IMR-90 (cell line): ENCODE measurements around the gene MYL4. TPM values are rescaled to one million over a fixed set of nuclear protein-coding genes. Genes with fewer than 3 reads are reported as not detected.

Source experiments
- ATAC-seq: fragments of 200-7000 bp; cut with Tn5 transposase; 2 replicates; pipeline ENCODE4 v1.9.1; 2020; ENCODE audit warnings: low read depth, mild to moderate bottlenecking, moderate library complexity
- BruUV-seq: library from RNA; stranded (reverse); fragments of 400-500 nt; replicated peaks from 2 replicates; lab custom pipeline; 2021; lab: Mats Ljungman, UMichigan
- CTCF ChIA-PET: fragments of 300-600 bp; formaldehyde crosslinking; extraction: SDS; loops from one replicate; lab custom pipeline; 2021; ENCODE audit warnings: antibody characterized with exemption; lab: Yijun Ruan, JAX
- POLR2A ChIA-PET: fragments of 300-600 bp; sonication (Branson Sonifier 250); formaldehyde crosslinking; loops from one replicate; lab custom pipeline; 2022; ENCODE audit warnings: antibody characterized with exemption; ENCODE audit not compliant: unreplicated experiment; lab: Charles Lee
- DNase-seq: peaks from one replicate; pipeline ENCODE4 v3.0.0; 2013
- H2AFZ ChIP-seq: replicated peaks from 2 replicates; pipeline ENCODE3; 2013; ENCODE audit warnings: low read length, mild to moderate bottlenecking; ENCODE audit not compliant: poor library complexity
- H2AK5ac ChIP-seq: 2 replicates; pipeline ENCODE4 v1.6.1; 2013; ENCODE audit warnings: low read depth, low read length, inconsistent platforms
- H2AK9ac ChIP-seq: replicated peaks from 2 replicates; pipeline ENCODE3; 2013; ENCODE audit warnings: mild to moderate bottlenecking, low read depth, low read length, moderate library complexity; ENCODE audit not compliant: poor library complexity
- H2BK120ac ChIP-seq: 2 replicates; pipeline ENCODE4 v1.6.1; 2013; ENCODE audit warnings: low read depth, low read length, inconsistent platforms
- H2BK15ac ChIP-seq: 3 replicates; pipeline ENCODE4 v1.6.1; 2013; ENCODE audit warnings: low read depth, low read length, inconsistent platforms
- H2BK20ac ChIP-seq: 2 replicates; pipeline ENCODE4 v1.6.1; 2013; ENCODE audit warnings: low read depth, mild to moderate bottlenecking, inconsistent platforms, low read length, moderate library complexity
- H2BK5ac ChIP-seq: 2 replicates; pipeline ENCODE4 v1.6.1; 2013; ENCODE audit warnings: mild to moderate bottlenecking, low read depth, low read length, inconsistent platforms; ENCODE audit not compliant: poor library complexity, severe bottlenecking
- H3K14ac ChIP-seq: replicated peaks from 2 replicates; pipeline ENCODE4 v1.6.1; 2013; ENCODE audit warnings: low read depth, low read length, inconsistent platforms
- H3K18ac ChIP-seq: 2 replicates; pipeline ENCODE4 v1.6.1; 2013; ENCODE audit warnings: low read depth, low read length, control low read depth
- H3K23ac ChIP-seq: 2 replicates; pipeline ENCODE4 v1.6.1; 2013; ENCODE audit warnings: low read depth, low read length, inconsistent platforms
- H3K27ac ChIP-seq: 2 replicates; pipeline ENCODE4 v1.5.1; 2013; ENCODE audit warnings: mild to moderate bottlenecking, control low read depth, low read length; ENCODE audit not compliant: insufficient read depth
- H3K27me3 ChIP-seq: 2 replicates; pipeline ENCODE4 v1.6.1; 2013; ENCODE audit warnings: low read length; ENCODE audit not compliant: control insufficient read depth, insufficient read depth
- H3K36me3 ChIP-seq: 2 replicates; pipeline ENCODE4 v1.6.1; 2013; ENCODE audit warnings: low read length, mixed read lengths; ENCODE audit not compliant: control insufficient read depth, insufficient read depth
- H3K4ac ChIP-seq: 2 replicates; pipeline ENCODE4 v1.6.1; 2013; ENCODE audit warnings: low read depth, low read length, inconsistent platforms
- H3K4me1 ChIP-seq: 2 replicates; pipeline ENCODE4 v1.6.1; 2013; ENCODE audit warnings: low read length, mixed read lengths; ENCODE audit not compliant: control insufficient read depth, insufficient read depth
- H3K4me2 ChIP-seq: 2 replicates; pipeline ENCODE4 v1.6.1; 2013; ENCODE audit warnings: low read depth, mild to moderate bottlenecking, control low read depth, low read length, moderate library complexity
- H3K4me3 ChIP-seq: 2 replicates; pipeline ENCODE4 v1.5.1; 2013; ENCODE audit warnings: low read depth, mild to moderate bottlenecking, control low read depth, low read length, moderate library complexity; ENCODE audit not compliant: insufficient read depth
- H3K56ac ChIP-seq: 2 replicates; pipeline ENCODE4 v1.6.1; 2013; ENCODE audit warnings: low read length, inconsistent platforms; ENCODE audit not compliant: insufficient read depth; ENCODE audit errors: extremely low read depth
- H3K79me1 ChIP-seq, 2 experiments: 2 replicates each; pipeline ENCODE4 v1.6.1; 2013; ENCODE audit warnings: low read length in 2 of 2, inconsistent platforms in 1 of 2, low read depth in 1 of 2
- H3K9ac ChIP-seq: 2 replicates; pipeline ENCODE4 v1.6.1; 2013; ENCODE audit warnings: low read depth, low read length, control low read depth
- H3K9me1 ChIP-seq: 2 replicates; pipeline ENCODE4 v1.6.1; 2013; ENCODE audit warnings: low read length, inconsistent platforms; ENCODE audit not compliant: insufficient read depth
- H3K9me3 ChIP-seq: 2 replicates; pipeline ENCODE4 v1.6.1; 2013; ENCODE audit warnings: low read length; ENCODE audit not compliant: control insufficient read depth, insufficient read depth
- H4K20me1 ChIP-seq: 2 replicates; pipeline ENCODE4 v1.6.1; 2013; ENCODE audit warnings: low read length, inconsistent platforms; ENCODE audit not compliant: insufficient read depth
- H4K5ac ChIP-seq: 2 replicates; pipeline ENCODE4 v1.6.1; 2013; ENCODE audit warnings: mild to moderate bottlenecking, low read depth, low read length, control low read depth
- H4K8ac ChIP-seq, 2 experiments: 2 replicates each; pipeline ENCODE4 v1.6.1; 2013; ENCODE audit warnings: low read depth in 2 of 2, low read length in 2 of 2, control low read depth in 1 of 2, inconsistent platforms in 1 of 2
- H4K91ac ChIP-seq: 2 replicates; pipeline ENCODE4 v1.6.1; 2013; ENCODE audit warnings: low read depth, low read length, inconsistent platforms; ENCODE audit not compliant: insufficient read depth
- BHLHE40 ChIP-seq: fragments of 150-350 bp; IDR thresholded peaks from 2 replicates; pipeline ENCODE4 v1.6.1; 2016; ENCODE audit warnings: mild to moderate bottlenecking, low read depth, low read length
- CEBPB ChIP-seq: IDR thresholded peaks from 2 replicates; pipeline ENCODE4 v1.6.1; 2012; ENCODE audit warnings: low read depth, low read length, improper control_type of control experiment
- CHD1 ChIP-seq: IDR thresholded peaks from 2 replicates; pipeline ENCODE4 v1.6.1; 2012; ENCODE audit warnings: low read depth, low read length, improper control_type of control experiment
- CTCF ChIP-seq: conservative IDR thresholded peaks from 2 replicates; pipeline ENCODE4 v1.5.1; 2012; ENCODE audit warnings: mild to moderate bottlenecking, low read depth, low read length, improper control_type of control experiment
- ELK1 ChIP-seq: fragments of 150-350 bp; IDR thresholded peaks from 2 replicates; pipeline ENCODE4 v1.6.1; 2016; ENCODE audit warnings: low read depth, mild to moderate bottlenecking, low read length, moderate library complexity, borderline replicate concordance
- FOS ChIP-seq: fragments of 150-350 bp; IDR thresholded peaks from 2 replicates; pipeline ENCODE4 v1.6.1; 2016; ENCODE audit warnings: low read depth, low read length
- MAFK ChIP-seq: IDR thresholded peaks from 2 replicates; pipeline ENCODE4 v1.6.1; 2012; ENCODE audit warnings: low read depth, low read length, improper control_type of control experiment
- MAZ ChIP-seq: IDR thresholded peaks from 2 replicates; pipeline ENCODE4 v1.6.1; 2012; ENCODE audit warnings: low read depth, mild to moderate bottlenecking, low read length, improper control_type of control experiment, moderate library complexity, borderline replicate concordance
- MXI1 ChIP-seq: IDR thresholded peaks from 2 replicates; pipeline ENCODE4 v1.6.1; 2012; ENCODE audit warnings: low read depth, mild to moderate bottlenecking, low read length, moderate library complexity, borderline replicate concordance
- NFE2L2 ChIP-seq: fragments of 150-350 bp; IDR thresholded peaks from 2 replicates; pipeline ENCODE4 v1.6.1; 2016; ENCODE audit warnings: low read depth, mild to moderate bottlenecking, low read length
- POLR2A ChIP-seq: IDR thresholded peaks from 2 replicates; pipeline ENCODE4 v1.6.1; 2012; ENCODE audit warnings: mild to moderate bottlenecking, low read depth, low read length
- RAD21 ChIP-seq: IDR thresholded peaks from 2 replicates; pipeline ENCODE4 v1.6.1; 2012; ENCODE audit warnings: low read length, improper control_type of control experiment
- RCOR1 ChIP-seq: IDR thresholded peaks from 2 replicates; pipeline ENCODE4 v1.6.1; 2012; ENCODE audit warnings: mild to moderate bottlenecking, low read length, improper control_type of control experiment; ENCODE audit not compliant: insufficient replicate concordance
- RFX5 ChIP-seq: IDR thresholded peaks from 2 replicates; pipeline ENCODE4 v1.8.0; 2012; ENCODE audit warnings: low read depth, mild to moderate bottlenecking, low read length, moderate library complexity
- SMC3 ChIP-seq: fragments of 150-350 bp; IDR thresholded peaks from 2 replicates; pipeline ENCODE4 v1.6.1; 2016; ENCODE audit warnings: low read depth, mild to moderate bottlenecking, antibody characterized with exemption, low read length, moderate library complexity
- USF2 ChIP-seq: fragments of 150-350 bp; IDR thresholded peaks from 2 replicates; pipeline ENCODE4 v1.6.1; 2017; ENCODE audit warnings: mild to moderate bottlenecking, antibody characterized with exemption, low read length, low read depth
- WGBS, 2 experiments: methylation state at CpG; one replicate each; pipeline versions ENCODE4 v1.1.5 to v1.1.7; 2013; ENCODE audit warnings: missing lambda C conversion rate in 2 of 2; ENCODE audit not compliant: insufficient read length in 1 of 2; ENCODE audit errors: extremely low coverage in 2 of 2; 5-methylcytosine and 5-hydroxymethylcytosine counted together
- dilution Hi-C: fragments of 300-500 bp; cut with HindIII; formaldehyde crosslinking; loops from one replicate; pipeline ENCODE4 v1.14.3; 2018; ENCODE audit warnings: low sequenced_read_pairs; ENCODE audit not compliant: unreplicated experiment
- in situ Hi-C: fragments of 300-500 bp; cut with MboI; formaldehyde crosslinking; loops from 3 replicates; pipeline ENCODE4 v1.14.3; 2019; ENCODE audit warnings: low sequenced_read_pairs, inconsistent platforms, mixed read lengths
- intact Hi-C: fragments of 100-400 bp; cut with micrococcal nuclease; formaldehyde crosslinking; loops from 2 replicates; pipeline ENCODE4 v1.10.0; 2022
- polyA plus RNA-seq, 3 experiments: library from polyadenylated mRNA; depleted of rRNA; stranded (reverse); fragments of >200 nt; gene quantifications; 2 replicates each; pipeline ENCODE4 v1.2.3, GENCODE V29; 2012; ENCODE audit warnings: low replicate concordance in 1 of 3
- total RNA-seq: library from RNA; depleted of rRNA; stranded (reverse); fragments of >200 nt; gene quantifications from 2 replicates; pipeline ENCODE4 v1.2.3, GENCODE V29; 2012

MYL4 gene
- total and polyA plus RNA-seq, 2 of the 4 experiments (the other 2 are of a cell fraction): not detected

DNA sequence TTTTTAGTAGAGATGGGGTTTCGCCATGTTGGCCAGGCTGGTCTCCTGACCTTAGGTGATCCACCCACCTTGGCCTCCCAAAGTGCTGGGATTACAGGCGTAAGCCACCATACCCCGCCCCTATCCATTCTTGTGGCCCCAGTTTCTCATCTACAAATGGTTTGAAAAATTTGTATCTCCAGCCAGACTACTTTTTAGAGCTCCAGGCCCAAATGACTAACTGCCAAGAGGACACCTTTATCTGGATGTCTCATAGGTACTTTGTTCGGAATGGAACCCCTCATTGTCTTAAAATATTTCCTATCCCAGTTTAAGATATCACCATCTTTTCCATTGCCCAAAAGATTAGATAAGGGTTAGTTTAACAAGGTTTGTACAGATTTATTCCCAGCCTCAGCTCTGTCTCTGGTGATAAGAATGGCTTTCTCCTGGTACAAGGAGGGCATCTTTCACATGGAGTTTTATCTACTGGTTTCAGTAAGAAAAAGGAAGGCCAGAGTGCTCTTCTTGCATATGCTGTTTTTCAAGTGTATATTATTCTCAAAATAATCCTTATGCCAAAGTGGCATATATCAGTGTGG lies 15.1 kb upstream of the MYL4 start:
- Histone ChIP-seq H2BK20ac (no peak overlapping the region), H3K4me1 (no peaks in the 10 kb centered on the region), H4K8ac (no peak overlapping the region), H3K14ac (no peak overlapping the region), H3K56ac (no peak overlapping the region), H4K20me1 (no peaks in the 10 kb centered on the region), H2AK9ac (no peak overlapping the region), H3K27me3 (no peaks in the 10 kb centered on the region), H2AK5ac (no peak overlapping the region), H3K4ac (no peak overlapping the region), H2BK5ac (no peak overlapping the region), H3K9ac (no peak overlapping the region), H3K79me1 (0 out of 4 replicates have a peak, but pooled peaks cover 0 to under 1% of the 10 kb centered on the region in 2 experiments), H3K27ac (no peak overlapping the region), H4K5ac (no peak overlapping the region), H3K18ac (no peak overlapping the region), H3K4me3 (no peak overlapping the region), H3K23ac (no peak overlapping the region), H2AFZ (no peak overlapping the region), H2BK120ac (no peak overlapping the region), H3K4me2 (no peak overlapping the region), H3K36me3 (no peaks in the 10 kb centered on the region), H4K91ac (no peak overlapping the region), H3K9me1 (no peaks in the 10 kb centered on the region), H2BK15ac (no peak overlapping the region), H3K9me3 (no peaks in the 10 kb centered on the region)
- ATAC-seq: no peak
- in situ Hi-C loops: no loop called here
- ChIA-PET POLR2A (no interaction called here), CTCF (no interaction called here)
- no TSS peak for BruUV-seq
- intact Hi-C loops: no loop called here
- no peak for DNase-seq
- WGBS, 2 experiments: 94% methylated on average over 3 of the region's 4 CpGs; no CpG with 5 or more reads in 1 of the 2 experiments
- no peak for TF ChIP-seq RAD21
- TF ChIP-seq MXI1: no peak
- TF ChIP-seq RCOR1: no peak
- TF ChIP-seq CEBPB: no peak
- no peak for TF ChIP-seq ELK1
- TF ChIP-seq SMC3: no peak
- no peak for TF ChIP-seq MAZ
- no peak for TF ChIP-seq MAFK
- no peak for TF ChIP-seq BHLHE40
- no peak for TF ChIP-seq POLR2A
- TF ChIP-seq RFX5: no peak
- no peak for TF ChIP-seq CHD1
- TF ChIP-seq FOS: no peak
- no peak for TF ChIP-seq CTCF
- TF ChIP-seq USF2: no peak
- TF ChIP-seq NFE2L2: no peak
- dilution Hi-C loops: no loop called here
